Lung (tissue), 12 donors: ENCODE data around the gene APAF1. TPM values are rescaled to one million over a fixed set of nuclear protein-coding genes. Genes with fewer than 3 reads are reported as not detected.
"Not testable (repeated sequence)": the region's sequence is repeated elsewhere in the genome, so short reads cannot be mapped to it uniquely, and the experiment has no call there.

Source experiments
- ATAC-seq: fragments of 200-7000 bp; cut with Tn5 transposase; one replicate; pipeline ENCODE4 v1.9.1; 2020; ENCODE audit warnings: moderate number of reproducible peaks; ENCODE audit not compliant: insufficient read depth, low FRiP score
- DNase-seq, 3 donors: peaks; one replicate each; pipeline ENCODE4 v3.0.0-alpha.2; 2013 to 2017
- H3K27ac ChIP-seq, 2 donors: one replicate each; pipeline ENCODE4 v1.5.1; 2013; ENCODE audit warnings: mild to moderate bottlenecking in 2 of 2, moderate library complexity in 2 of 2, control low read depth in 1 of 2, inconsistent platforms in 1 of 2, low read depth in 1 of 2, low read length in 1 of 2
- H3K27me3 ChIP-seq, 3 donors: one replicate each; pipeline ENCODE4 v1.5.1; 2013; ENCODE audit warnings: low read length in 2 of 3; ENCODE audit not compliant: control insufficient read depth in 3 of 3, insufficient read depth in 3 of 3
- H3K36me3 ChIP-seq, 4 donors: one replicate each; pipeline ENCODE4 v1.5.1; 2013; ENCODE audit warnings: low read length in 4 of 4, mild to moderate bottlenecking in 1 of 4, moderate library complexity in 1 of 4; ENCODE audit not compliant: control insufficient read depth in 4 of 4, insufficient read depth in 4 of 4
- H3K4me1 ChIP-seq, 5 donors: one replicate each; pipeline ENCODE4 v1.5.1; 2013; ENCODE audit warnings: low read length in 5 of 5, mild to moderate bottlenecking in 2 of 5, moderate library complexity in 1 of 5; ENCODE audit not compliant: control insufficient read depth in 5 of 5, insufficient read depth in 5 of 5
- H3K4me3 ChIP-seq: one replicate; pipeline ENCODE4 v1.5.1; 2013; ENCODE audit warnings: mild to moderate bottlenecking, control low read depth, moderate library complexity
- H3K9ac ChIP-seq, 2 donors: one replicate each; pipeline ENCODE4 v1.5.1; 2013; ENCODE audit warnings: low read length in 2 of 2, control low read depth in 1 of 2; ENCODE audit not compliant: insufficient read depth in 1 of 2
- H3K9me3 ChIP-seq, 4 donors: one replicate each; pipeline ENCODE4 v1.5.1; 2013; ENCODE audit warnings: low read length in 3 of 4, mild to moderate bottlenecking in 1 of 4, moderate library complexity in 1 of 4; ENCODE audit not compliant: control insufficient read depth in 4 of 4, insufficient read depth in 3 of 4
- CTCF ChIP-seq: IDR thresholded peaks from 2 replicates; pipeline ENCODE4 v1.5.1; 2012; ENCODE audit warnings: mild to moderate bottlenecking; ENCODE audit errors: control extremely low read depth, extremely low read depth
- WGBS, 2 donors: extraction: QIAGEN DNeasy Blood & Tissue Kit; methylation state at CpG; one replicate each; pipeline ENCODE4 v1.1.7; 2013; 5-methylcytosine and 5-hydroxymethylcytosine counted together
- polyA plus RNA-seq, 2 donors: library from polyadenylated mRNA; stranded (reverse); fragments of 200-250 nt; gene quantifications; one replicate each; pipeline ENCODE4 v1.2.1, GENCODE V29; 2013
- total RNA-seq, 2 donors: library from RNA; depleted of rRNA in 1 of 2; stranded (reverse); fragments of >200 nt in 1 of 2; gene quantifications; one replicate each; pipeline ENCODE4 v1.2.1, GENCODE V29; 2014 to 2021
- donor health status: control.
- donor health status: control.
- donor health status: Bipolar disorder and iron deficiency.
- donor health status: healthy.
- donor health status: DM: yes; HTN: yes; CAD: no.

APAF1 gene
- total and polyA plus RNA-seq, 4 donors, result 6.6 to 53.2 (median 13.7) TPM

GRCh38 chr12:98754095-98754494 lies 109.0 kb downstream of the APAF1 start:
- no peak for ATAC-seq
- H3K4me1 ChIP-seq, result no peaks in the 10 kb centered on the region
- no peaks in the 10 kb centered on the region for H3K27me3 ChIP-seq
- TF ChIP-seq CTCF, result no peak
- H3K9ac ChIP-seq, result no peak overlapping the region
- no peak overlapping the region for H3K27ac ChIP-seq
- no peaks in the 10 kb centered on the region for H3K9me3 ChIP-seq
- no peak overlapping the region for H3K4me3 ChIP-seq
- WGBS, 2 donors, result 67 to 75% methylated on average over 5 of the region's 5 CpGs
- DNase-seq, result no peak
- peaks cover 0 to 2% (median 0%) of the 10 kb centered on the region in 4 donors for H3K36me3 ChIP-seq

GRCh38 chr12:98755855-98756254 lies 110.8 kb downstream of the APAF1 start:
- WGBS, 2 donors, result 91 to 92% methylated on average over 5 of the region's 5 CpGs
- H3K9ac ChIP-seq, H3K36me3 ChIP-seq, H3K4me1 ChIP-seq, ATAC-seq, H3K27ac ChIP-seq, DNase-seq, H3K27me3 ChIP-seq, H3K9me3 ChIP-seq, H3K4me3 ChIP-seq: not testable (repeated sequence)

GRCh38 chr12:98757455-98757854 lies 112.4 kb downstream of the APAF1 start:
- H3K36me3 ChIP-seq, result peaks cover 0 to 6% (median 0%) of the 10 kb centered on the region in 4 donors
- H3K27ac ChIP-seq, result no peak overlapping the region
- no peaks in the 10 kb centered on the region for H3K4me1 ChIP-seq
- no peak overlapping the region for H3K9ac ChIP-seq
- DNase-seq, result no peak
- no peak for TF ChIP-seq CTCF
- 61 to 84% methylated on average over 3 to 4 of the region's 4 CpGs for WGBS, 2 donors
- no peak for ATAC-seq
- no peaks in the 10 kb centered on the region for H3K27me3 ChIP-seq
- no peaks in the 10 kb centered on the region for H3K9me3 ChIP-seq
- no peak overlapping the region for H3K4me3 ChIP-seq

- Histone ChIP-seq H3K36me3 (peaks cover 0 to 6% (median 0%) of the 10 kb centered on the region in 4 donors), H3K27me3 (no peaks in the 10 kb centered on the region), H3K4me1 (no peaks in the 10 kb centered on the region), H3K27ac (no peak overlapping the region), H3K9me3 (no peaks in the 10 kb centered on the region), H3K4me3 (no peak overlapping the region), H3K9ac (no peak overlapping the region)
- no peak for TF ChIP-seq CTCF
- 70 to 91% methylated on average over 3 of the region's 3 CpGs for WGBS, 2 donors
- ATAC-seq (no peak), DNase-seq (no peak)
Measured at GRCh38 chr12:98758331-98758730, 113.2 kb downstream of the APAF1 start.
